HG02571 (cell line): Measurements from ENCODE around the gene SLC12A5.

Experiments used
- ATAC-seq: cut with Tn5 transposase; IDR thresholded peaks from one replicate; pipeline ENCODE4 v1.9.1; 2021; ENCODE audit warnings: mild to moderate bottlenecking, moderate library complexity; ENCODE audit not compliant: unreplicated experiment

The SLC12A5 gene

DNA sequence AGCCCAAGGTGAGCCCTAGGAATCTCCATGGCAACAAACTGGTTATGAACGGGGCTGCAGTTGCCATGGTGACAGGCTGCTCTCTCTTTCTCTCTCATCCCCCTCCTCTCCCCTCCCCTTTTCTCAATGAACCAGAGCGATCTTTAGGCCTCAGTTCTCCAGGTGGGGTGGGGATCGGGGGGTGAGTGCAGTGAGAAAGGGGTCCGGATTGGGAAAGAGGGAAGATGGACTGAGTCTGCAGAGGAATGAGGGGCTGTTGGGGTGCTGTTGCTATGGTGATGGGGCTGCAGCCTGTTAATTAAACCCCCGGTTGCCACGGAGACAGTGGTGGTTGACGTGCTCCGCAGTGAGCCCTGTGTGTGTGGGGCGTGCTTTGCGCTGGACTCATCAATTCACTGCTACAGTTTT is 3.6 kb upstream of the SLC12A5 start:
- no peak for ATAC-seq

DNA sequence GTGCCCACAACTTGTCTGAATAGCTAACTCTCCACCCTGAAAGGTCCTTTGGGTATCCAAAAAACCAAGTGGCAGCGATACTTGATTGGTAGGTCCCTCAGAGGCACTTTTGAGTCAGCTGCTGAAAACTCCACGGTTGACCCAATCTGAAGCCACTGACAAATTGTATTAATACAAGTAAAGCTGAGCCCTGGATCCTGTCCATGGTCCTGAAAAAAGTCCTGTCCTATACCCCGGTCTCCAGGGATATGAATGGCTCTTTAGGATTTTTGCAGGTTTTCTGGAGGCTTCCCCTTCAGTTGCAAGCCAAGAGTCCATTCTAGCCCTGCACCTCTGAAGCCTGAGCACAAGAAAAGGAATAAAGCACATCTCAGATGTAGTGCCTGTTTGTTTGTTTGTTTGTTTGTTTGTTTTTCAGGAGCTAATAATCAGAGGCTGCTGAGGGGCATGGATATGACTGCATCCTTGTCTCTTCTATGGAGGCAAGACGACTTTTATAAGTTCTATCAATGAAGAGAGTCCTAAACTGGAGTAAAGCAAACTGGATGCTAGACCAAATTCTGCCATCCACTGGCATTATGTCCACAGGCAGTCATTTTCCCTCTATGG is 1.7 kb upstream of the SLC12A5 start:
- no peak for ATAC-seq

DNA sequence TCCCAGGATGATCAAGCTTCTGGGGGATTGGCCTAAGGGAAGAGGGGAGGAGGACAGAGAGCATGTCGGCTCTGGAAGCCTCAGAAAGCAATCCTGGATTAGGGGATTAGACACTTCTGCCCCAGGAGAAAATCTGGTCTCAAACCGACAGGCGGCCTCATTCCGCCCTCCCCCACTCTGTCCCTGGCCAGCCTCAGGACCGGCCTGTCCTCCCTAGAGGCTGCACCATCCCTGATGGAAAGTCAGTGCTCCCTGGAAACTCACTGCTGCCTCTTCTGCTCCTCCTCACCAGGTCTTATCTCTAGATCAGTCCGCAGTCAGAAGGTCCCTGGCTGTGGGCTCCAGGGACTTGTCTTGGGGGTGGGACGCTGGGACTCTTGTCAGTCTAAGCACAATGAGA is 905 bp upstream of the SLC12A5 start:
- no peak for ATAC-seq

- no peak for ATAC-seq
Observed at GRCh38 chr20:46030284-46031013, 1.4 kb downstream of the SLC12A5 start.

DNA sequence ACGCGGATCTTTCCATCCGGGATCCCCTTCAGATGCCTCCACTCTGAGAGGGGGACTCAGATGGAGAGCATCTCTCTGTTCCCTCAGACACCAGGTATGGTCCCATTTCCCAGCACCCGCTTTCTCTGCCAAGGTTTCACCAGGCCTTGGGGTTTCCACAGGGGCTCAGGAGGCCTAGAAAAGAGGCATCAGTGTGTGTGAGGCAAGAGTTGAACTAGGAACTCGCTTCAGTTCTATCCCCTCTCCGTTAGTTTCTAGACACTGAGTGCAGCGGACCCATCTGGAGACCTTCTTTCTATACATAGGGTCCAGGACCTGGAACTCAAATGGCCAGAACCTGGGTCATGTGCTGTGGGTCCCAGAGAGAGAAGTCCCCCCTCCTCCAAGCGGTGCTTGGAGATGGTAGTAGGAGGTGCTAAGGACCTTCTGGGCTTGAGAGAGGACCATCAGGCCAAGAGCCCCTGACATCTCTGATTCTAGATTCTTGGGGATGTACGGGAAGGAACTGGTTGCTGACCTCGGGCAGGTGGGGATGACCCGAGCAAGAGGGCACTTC is 2.1 kb downstream of the SLC12A5 start:
- no peak for ATAC-seq

- ATAC-seq: no peak
Observed at GRCh38 chr20:46031701-46032254, 2.8 kb downstream of the SLC12A5 start.

DNA sequence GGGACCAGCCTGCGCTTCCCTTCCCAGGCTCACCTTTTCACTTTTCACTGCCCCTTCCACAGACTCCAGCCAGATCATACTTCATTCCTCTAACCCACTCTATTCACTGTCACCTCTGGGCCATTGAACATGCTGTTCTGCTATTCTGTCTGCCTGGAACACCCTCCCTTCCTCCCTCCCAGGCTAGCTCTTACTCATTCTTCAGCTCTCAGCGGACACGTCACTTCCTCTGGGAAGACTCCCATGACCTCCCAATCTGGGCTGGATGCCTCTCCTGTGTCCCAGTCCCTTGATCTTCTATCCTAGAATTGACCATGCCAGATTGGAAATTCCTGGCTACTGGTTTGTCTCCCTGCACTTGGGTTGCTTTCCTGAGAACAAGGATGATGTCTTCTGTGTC is 5.0 kb downstream of the SLC12A5 start:
- no peak for ATAC-seq

GRCh38 chr20:46035253-46035652 is 6.2 kb downstream of the SLC12A5 start:
- no peak for ATAC-seq

- no peak for ATAC-seq
Observed at GRCh38 chr20:46035713-46036112, 6.7 kb downstream of the SLC12A5 start.

DNA sequence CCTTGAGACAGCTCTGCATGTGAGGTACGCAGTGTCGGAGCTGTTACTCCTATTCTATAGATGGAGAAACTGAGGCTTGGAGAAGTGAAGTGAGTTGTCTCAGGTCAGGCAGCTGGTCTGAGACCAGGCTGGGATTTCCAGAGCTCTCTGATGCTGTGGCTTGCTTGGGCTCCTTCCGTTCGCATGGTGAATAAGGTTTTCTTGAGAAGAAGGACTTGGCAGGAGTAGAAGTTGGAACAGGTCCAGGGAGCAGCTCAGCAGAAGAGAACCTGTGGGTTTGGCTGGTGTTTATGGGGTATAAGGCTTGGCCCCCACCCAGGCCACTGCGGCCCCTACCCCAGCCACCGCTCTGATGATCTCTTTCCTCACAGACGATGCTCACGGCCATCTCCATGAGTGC is 7.4 kb downstream of the SLC12A5 start:
- ATAC-seq: no peak

DNA sequence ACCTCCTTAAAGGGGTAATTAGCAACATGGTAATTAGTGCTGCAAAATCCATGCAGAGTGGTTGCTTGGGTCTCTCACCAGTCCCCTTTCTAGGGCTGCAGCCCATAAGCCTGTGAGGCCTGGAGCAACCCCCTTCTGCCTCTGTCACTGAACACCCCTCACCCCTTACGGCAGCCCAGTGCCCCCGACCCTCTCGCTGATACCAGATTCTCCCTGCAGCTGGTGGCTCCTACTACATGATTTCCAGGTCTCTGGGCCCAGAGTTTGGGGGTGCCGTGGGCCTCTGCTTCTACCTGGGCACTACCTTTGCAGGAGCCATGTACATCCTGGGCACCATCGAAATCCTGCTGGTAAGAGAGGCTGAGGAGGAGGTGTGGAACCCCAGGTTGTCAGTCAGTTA is 8.0 kb downstream of the SLC12A5 start:
- no peak for ATAC-seq

DNA sequence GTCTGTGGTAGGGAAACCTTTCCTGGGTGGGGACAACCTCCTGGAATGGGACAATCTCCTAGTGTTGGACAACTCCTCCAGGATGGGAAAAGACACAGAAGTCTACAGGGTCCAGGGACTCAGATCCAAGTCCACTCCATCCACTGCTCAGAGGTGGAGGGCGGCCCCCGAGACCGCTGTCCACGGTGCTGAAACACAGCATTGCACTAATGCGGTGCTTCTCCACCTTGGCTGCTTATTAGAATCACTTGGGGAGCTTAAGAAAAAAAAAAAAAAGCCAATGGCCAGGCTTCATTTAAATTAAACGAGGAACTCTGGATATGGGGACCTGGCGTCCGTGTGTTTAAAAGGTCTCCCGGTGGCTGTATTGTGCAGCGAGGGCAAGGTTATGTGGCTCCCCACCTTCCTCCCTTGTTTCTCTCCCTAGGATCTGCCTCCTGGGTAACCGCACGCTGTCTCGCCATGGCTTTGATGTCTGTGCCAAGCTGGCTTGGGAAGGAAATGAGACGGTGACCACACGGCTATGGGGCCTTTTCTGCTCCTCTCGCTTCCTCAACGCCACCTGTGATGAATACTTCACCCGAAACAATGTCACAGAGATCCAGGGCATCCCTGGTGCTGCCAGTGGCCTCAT is 12.0 kb downstream of the SLC12A5 start:
- ATAC-seq: no peak

DNA sequence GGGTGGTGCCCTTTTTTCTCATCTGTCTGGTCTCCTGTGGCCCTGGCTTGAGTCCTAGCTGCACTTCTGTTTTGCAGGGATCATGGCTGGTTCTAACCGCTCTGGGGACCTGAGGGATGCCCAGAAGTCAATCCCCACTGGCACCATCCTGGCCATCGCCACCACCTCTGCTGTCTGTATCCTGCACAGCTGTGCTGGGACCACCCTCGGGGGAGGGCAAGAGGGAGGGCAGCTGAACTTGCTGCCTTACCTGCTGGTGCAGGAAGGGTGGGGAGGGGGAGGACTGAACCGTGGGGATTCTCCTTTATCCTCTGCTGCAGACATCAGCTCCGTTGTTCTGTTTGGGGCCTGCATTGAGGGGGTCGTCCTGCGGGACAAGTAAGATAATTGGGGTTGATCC is 14.5 kb downstream of the SLC12A5 start:
- no peak for ATAC-seq

- no peak for ATAC-seq
Observed at GRCh38 chr20:46044896-46045295, 15.9 kb downstream of the SLC12A5 start.

- no peak for ATAC-seq
Observed at GRCh38 chr20:46046588-46047310, 17.7 kb downstream of the SLC12A5 start.

DNA sequence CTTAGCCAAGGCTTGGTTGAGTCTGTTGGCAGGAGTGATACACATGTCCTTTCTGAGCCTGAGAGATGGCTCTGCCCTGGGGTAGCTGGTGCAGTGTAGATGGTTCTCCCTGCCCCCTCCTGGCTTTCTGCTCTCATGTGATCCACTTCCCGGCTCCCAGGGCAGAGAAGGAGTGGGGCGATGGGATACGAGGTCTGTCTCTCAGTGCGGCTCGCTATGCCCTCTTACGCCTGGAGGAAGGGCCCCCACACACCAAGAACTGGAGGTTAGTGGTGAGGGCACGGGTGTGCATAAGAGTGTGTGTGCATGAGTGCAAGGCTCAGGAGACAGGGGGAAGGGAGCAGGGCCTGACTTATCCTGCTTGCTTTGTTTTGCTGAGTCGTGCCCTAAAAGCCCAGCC is 18.8 kb downstream of the SLC12A5 start:
- no peak for ATAC-seq

DNA sequence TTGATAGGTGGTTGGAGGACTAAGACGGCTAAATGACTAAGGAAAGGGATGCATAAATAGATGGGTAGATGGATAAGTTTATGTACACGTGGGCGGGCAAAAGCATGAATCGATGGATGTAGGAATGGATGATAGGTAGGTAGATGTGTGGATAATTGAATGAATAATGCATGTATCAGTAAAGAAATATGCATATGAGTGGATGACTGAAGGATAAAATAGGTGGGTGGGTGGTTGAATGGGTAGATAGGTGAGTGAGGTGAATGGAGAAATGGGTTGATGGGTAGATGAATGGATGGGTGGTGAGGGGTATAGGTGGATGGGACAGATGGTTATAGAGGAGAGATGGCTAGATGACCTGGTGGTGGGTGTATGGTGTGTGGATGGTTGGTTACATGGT is 20.2 kb downstream of the SLC12A5 start:
- no peak for ATAC-seq

- ATAC-seq: no peak
Observed at GRCh38 chr20:46049815-46050214, 20.8 kb downstream of the SLC12A5 start.

- no peak for ATAC-seq
Observed at GRCh38 chr20:46050444-46050843, 21.4 kb downstream of the SLC12A5 start.

DNA sequence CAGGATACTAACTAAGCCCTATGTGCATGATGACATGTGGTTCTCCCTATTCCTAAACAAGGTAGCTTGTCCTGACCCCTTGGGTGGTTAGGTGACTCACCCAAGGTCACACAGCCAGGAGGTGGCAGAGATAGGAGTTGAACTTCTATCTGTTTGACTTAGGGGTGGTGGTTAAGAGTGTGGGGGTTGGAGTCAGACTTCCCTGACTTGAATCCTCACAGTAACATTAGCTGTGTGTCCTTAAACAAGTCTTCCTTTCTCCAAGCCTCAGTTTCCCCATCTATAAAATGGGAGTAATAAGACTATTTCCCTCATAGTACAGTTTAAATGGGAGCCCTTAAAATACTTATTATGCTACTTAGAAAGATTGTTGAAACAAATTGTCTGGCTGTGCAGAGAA is 21.9 kb downstream of the SLC12A5 start:
- ATAC-seq: no peak
